K562 (cell line): ENCODE data around the gene NEMP1. TPM values are rescaled to one million over a fixed set of nuclear protein-coding genes. Genes with fewer than 3 reads are reported as not detected.

Experiments
- CBX5 ChIP-seq: IDR thresholded peaks from 2 replicates; pipeline ENCODE4 v1.6.1; 2014; ENCODE audit warnings: low read depth, borderline replicate concordance
- HES1 ChIP-seq: fragments of 450-650 bp; IDR thresholded peaks from 2 replicates; pipeline ENCODE4 v1.6.1; 2016; ENCODE audit warnings: low read depth, mild to moderate bottlenecking, moderate library complexity
- NFE2 ChIP-seq: IDR thresholded peaks from 2 replicates; pipeline ENCODE4 v1.6.1; 2014; ENCODE audit warnings: antibody characterized with exemption, low read depth
- PURB ChIP-seq: sonication (generic); formaldehyde crosslinking; IDR thresholded peaks from 2 replicates; pipeline ENCODE4 v1.9.0; 2021; ENCODE audit warnings: low read depth, mild to moderate bottlenecking, missing genetic modification reagents
- RBM34 ChIP-seq: fragments of 200-400 bp; formaldehyde crosslinking; IDR thresholded peaks from 2 replicates; pipeline ENCODE4 v1.6.1; 2018; ENCODE audit warnings: low read length, borderline replicate concordance; ENCODE audit not compliant: insufficient read depth
- RBM39 ChIP-seq: fragments of 200-400 bp; formaldehyde crosslinking; optimal IDR thresholded peaks from 2 replicates; pipeline ENCODE3; 2018; ENCODE audit warnings: low read depth, low read length
- SREBF2 ChIP-seq: sonication (generic); formaldehyde crosslinking; IDR thresholded peaks from 2 replicates; pipeline ENCODE4 v1.4.0; 2020; ENCODE audit warnings: mild to moderate bottlenecking, missing genetic modification reagents
- TARDBP ChIP-seq: fragments of 450-650 bp; IDR thresholded peaks from 2 replicates; pipeline ENCODE4 v1.6.1; 2016
- VEZF1 ChIP-seq: fragments of 200-800 bp; sonication (Bioruptor generic); IDR thresholded peaks from 2 replicates; pipeline ENCODE4 v1.6.1; 2017; ENCODE audit warnings: missing genetic modification characterization, missing compliant biosample characterization
- ZBTB11 ChIP-seq, 3 experiments: fragments of 200-800 bp in 1 of 3; fragments of 250-450 bp in 1 of 3; fragments of 450-650 bp in 1 of 3; sonication (Bioruptor Pico) in 1 of 3; sonication (Bioruptor generic) in 1 of 3; formaldehyde crosslinking in 1 of 3; IDR thresholded peaks; 2 replicates each; pipeline versions ENCODE4 v1.6.1 to v1.8.0; 2016 to 2022; ENCODE audit warnings: mild to moderate bottlenecking in 2 of 3, missing genetic modification characterization in 2 of 3, missing compliant biosample characterization in 1 of 3, moderate library complexity in 1 of 3
- ZNF124 ChIP-seq: sonication (generic); formaldehyde crosslinking; IDR thresholded peaks from 2 replicates; pipeline ENCODE4 v1.8.1; 2022; ENCODE audit warnings: missing genetic modification reagents
- ZNF133 ChIP-seq: fragments of 250-450 bp; sonication (Bioruptor Pico); IDR thresholded peaks from 2 replicates; pipeline ENCODE4 v1.4.0; 2020; ENCODE audit warnings: mild to moderate bottlenecking
- ZNF512 ChIP-seq: IDR thresholded peaks from 2 replicates; pipeline ENCODE4 v1.6.1; 2016; ENCODE audit warnings: missing genetic modification characterization, missing compliant biosample characterization
- ZNF589 ChIP-seq: fragments of 200-800 bp; sonication (Bioruptor generic); IDR thresholded peaks from 2 replicates; pipeline ENCODE4 v1.6.1; 2016; ENCODE audit warnings: low read depth, missing genetic modification characterization, missing compliant biosample characterization
- ZNF592 ChIP-seq: fragments of 450-650 bp; IDR thresholded peaks from 2 replicates; pipeline ENCODE4 v1.6.1; 2017; ENCODE audit warnings: antibody characterized with exemption, mild to moderate bottlenecking
- polyA plus RNA-seq, 8 experiments: library from polyadenylated mRNA; depleted of rRNA in 4 of 8; stranded (reverse) in 5 of 8; unstranded in 3 of 8; fragments of >200 nt; fragmentation: Nextera tagmentation in 2 of 8; fragmentation: Illumina TruSeq in 1 of 8; extraction: Ambion mirVana in 2 of 8; extraction: Trizol in 1 of 8; gene quantifications; 2 replicates each; pipeline versions ENCODE4 v1.2.1 to v1.2.3, GENCODE V29; 2011 to 2014; ENCODE audit warnings: inconsistent platforms in 1 of 8, missing spikeins in 1 of 8
- total RNA-seq, 7 experiments: library from RNA; depleted of rRNA in 6 of 7; stranded (reverse); fragments of >200 nt in 6 of 7; fragmentation: Illumina TruSeq in 2 of 7; extraction: Trizol in 2 of 7; gene quantifications; 2 replicates each; pipeline versions ENCODE4 v1.2.1 to v1.2.3, GENCODE V29; 2011 to 2021; ENCODE audit warnings: low replicate concordance in 1 of 7

NEMP1 gene
- total and polyA plus RNA-seq, 9 of the 15 experiments (the other 6 are each of a cell fraction or from before 2014, with no cell fraction given), result 9.5 to 82.2 (median 41.2) TPM

GRCh38 chr12:57027011-57027804 lies 51.4 kb downstream of the NEMP1 start (continued):
- TF ChIP-seq VEZF1 (peak; percentile 10; the same call in 1 of the 2 replicates), ZBTB11 (CRISPR knock-in tag; IDR thresholded peaks at IDR 0.05) (no peak), ZNF512 (tag) (no peak), NFE2 (no peak), ZNF133 (CRISPR knock-in tag) (no peak), TARDBP (no peak), ZNF592 (peak; percentile 56; the same call in 1 of the 2 replicates), SREBF2 (CRISPR knock-in tag) (no peak), ZNF124 (CRISPR knock-in tag) (no peak), RBM34 (no peak), CBX5 (no peak), PURB (CRISPR knock-in tag) (no peak), ZNF589 (CRISPR knock-in tag) (peak; percentile 40; the same call in 1 of the 2 replicates), RBM39 (no peak), HES1 (no peak)
